ENCODE measurements around the gene FBXO22. TPM values are rescaled to one million over a fixed set of nuclear protein-coding genes. Genes with fewer than 3 reads are reported as not detected.

Gene FBXO22
- 32.7 and 33.9 TPM in 2 replicates for total RNA-seq
- long read RNA-seq, full-length matches to known transcripts = 283 of 315 reads
- long read RNA-seq, partial matches to known transcripts = 8 of 315 reads
- long read RNA-seq, other reads (novel, unspliced or antisense) = 24 of 315 reads

DNA sequence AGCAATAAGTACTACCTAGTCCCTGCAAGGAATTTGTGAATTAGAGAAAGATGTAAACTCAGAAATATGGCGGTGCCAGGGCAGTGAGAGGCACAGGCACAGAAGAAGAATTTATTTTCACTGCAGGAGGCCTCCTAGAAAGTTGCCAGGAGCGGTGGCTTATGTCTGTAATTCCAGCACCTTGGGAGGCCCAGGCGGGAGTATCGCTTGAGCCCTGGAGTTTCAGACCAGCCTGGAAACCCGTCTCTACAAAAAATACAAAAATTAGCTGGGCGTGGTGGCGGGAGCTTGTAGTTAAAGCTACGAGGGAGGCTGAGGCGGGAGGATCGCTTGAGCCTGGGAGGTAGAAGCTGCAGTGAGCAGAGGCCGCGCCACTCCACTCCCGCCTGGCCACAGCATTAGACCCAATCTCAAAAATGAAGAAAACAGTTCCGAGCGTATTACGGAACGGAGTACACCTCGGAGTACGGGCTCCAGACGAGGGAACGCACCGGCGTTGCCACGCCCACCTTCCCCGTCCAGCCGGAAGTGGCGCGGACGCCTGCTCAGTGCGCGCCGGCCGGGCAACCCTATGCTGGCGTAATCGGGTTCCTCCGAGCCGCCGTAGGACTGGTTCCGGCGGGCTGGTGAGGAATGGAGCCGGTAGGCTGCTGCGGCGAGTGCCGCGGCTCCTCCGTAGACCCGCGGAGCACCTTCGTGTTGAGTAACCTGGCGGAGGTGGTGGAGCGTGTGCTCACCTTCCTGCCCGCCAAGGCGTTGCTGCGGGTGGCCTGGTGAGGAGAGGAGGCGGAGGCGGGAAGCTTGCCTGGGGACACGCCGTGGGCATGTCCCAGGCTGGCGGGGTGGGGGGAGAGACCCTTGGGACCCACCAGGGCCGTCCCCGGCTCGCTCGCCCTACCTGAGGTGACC lies at the start of gene FBXO22:
FBXO22 (plus strand) TSS at position 548 of the 909 bp plus-strand sequence; CDS start at position 634, 86 bp downstream.
- DNase-seq (ENCODE audit: extremely low spot score, unreplicated experiment) = peak; percentile 97
- Mint-ChIP-seq H3K4me1 (ENCODE audit: unreplicated experiment) (peaks cover 35% of the 10 kb centered on the region), H3K27ac (ENCODE audit: unreplicated experiment) (peak within 1 kb of the TSS; percentile 99), H3K36me3 (ENCODE audit: unreplicated experiment) (peaks cover 12% of the 10 kb centered on the region), H3K9me3 (ENCODE audit: unreplicated experiment) (no peaks in the 10 kb centered on the region), H3K4me3 (ENCODE audit: unreplicated experiment) (peak within 1 kb of the TSS; percentile 99), H3K27me3 (ENCODE audit: unreplicated experiment) (no peaks in the 10 kb centered on the region)
- TF ChIP-seq, protein P1, sequence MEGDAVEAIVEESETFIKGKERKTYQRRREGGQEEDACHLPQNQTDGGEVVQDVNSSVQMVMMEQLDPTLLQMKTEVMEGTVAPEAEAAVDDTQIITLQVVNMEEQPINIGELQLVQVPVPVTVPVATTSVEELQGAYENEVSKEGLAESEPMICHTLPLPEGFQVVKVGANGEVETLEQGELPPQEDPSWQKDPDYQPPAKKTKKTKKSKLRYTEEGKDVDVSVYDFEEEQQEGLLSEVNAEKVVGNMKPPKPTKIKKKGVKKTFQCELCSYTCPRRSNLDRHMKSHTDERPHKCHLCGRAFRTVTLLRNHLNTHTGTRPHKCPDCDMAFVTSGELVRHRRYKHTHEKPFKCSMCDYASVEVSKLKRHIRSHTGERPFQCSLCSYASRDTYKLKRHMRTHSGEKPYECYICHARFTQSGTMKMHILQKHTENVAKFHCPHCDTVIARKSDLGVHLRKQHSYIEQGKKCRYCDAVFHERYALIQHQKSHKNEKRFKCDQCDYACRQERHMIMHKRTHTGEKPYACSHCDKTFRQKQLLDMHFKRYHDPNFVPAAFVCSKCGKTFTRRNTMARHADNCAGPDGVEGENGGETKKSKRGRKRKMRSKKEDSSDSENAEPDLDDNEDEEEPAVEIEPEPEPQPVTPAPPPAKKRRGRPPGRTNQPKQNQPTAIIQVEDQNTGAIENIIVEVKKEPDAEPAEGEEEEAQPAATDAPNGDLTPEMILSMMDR (IDR thresholded peaks at IDR 0.05) = no peak

DNA sequence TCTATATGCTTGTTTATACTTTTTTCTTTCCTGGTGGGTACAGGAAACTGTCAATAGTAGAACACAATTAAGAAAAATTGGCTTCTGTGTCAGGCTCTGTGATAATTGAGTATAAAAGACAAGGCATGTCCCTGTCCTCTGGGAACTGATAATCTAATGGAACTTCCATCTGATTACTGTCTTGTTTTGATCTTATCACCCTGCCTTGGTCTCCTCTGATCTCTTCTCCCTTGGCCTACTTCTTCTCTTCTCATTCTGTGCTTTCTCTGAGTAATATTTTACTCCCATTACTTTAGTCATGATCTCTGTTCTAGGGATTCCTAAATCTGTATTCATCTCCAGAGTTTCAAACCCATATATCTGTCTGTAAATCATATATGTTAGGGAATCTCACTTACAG lies 45.8 kb upstream of the FBXO22 start:
- peaks cover 4% of the 10 kb centered on the region for H3K4me1 Mint-ChIP-seq (ENCODE audit: unreplicated experiment)
- no peak overlapping the region for H3K27ac Mint-ChIP-seq (ENCODE audit: unreplicated experiment)
- no peaks in the 10 kb centered on the region for H3K9me3 Mint-ChIP-seq (ENCODE audit: unreplicated experiment)
- peaks cover 28% of the 10 kb centered on the region for H3K36me3 Mint-ChIP-seq (ENCODE audit: unreplicated experiment)
- H3K27me3 Mint-ChIP-seq (ENCODE audit: unreplicated experiment) = no peaks in the 10 kb centered on the region
- TF ChIP-seq, protein P1 (IDR thresholded peaks at IDR 0.05) = no peak
- no peak overlapping the region for H3K4me3 Mint-ChIP-seq (ENCODE audit: unreplicated experiment)
- DNase-seq (ENCODE audit: extremely low spot score, unreplicated experiment) = no peak

DNA sequence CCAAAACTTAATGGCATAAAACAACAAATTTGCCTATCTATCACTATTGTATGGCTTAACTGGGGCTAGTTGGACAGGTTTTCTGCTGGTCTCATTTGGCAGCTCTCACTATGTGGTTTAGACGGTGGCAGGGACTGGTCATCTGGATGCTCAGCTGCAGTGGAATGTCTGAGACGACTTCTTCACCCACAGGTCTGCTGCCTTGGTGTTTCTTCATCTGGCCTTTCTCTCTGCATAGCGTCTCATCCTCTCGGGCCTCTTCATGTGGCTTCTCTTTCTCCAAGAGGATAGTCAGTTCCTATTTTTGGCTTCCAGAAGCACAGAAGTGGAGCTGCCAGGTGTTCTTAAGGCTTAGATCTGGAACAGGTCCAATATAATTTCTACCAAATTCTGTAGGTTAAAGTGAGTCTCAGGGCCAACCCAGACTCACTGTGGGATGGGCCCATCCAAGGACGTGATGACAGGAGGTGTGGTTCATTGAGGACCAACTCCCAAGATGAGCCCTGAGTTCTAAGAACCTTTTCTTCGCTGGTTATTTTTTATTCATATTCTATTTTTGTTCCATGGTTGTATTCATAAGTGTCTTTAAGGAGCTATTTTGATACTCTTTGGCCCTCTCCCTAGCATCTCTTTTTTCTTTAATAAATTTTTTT lies 41.8 kb upstream of the FBXO22 start:
- H3K4me3 Mint-ChIP-seq (ENCODE audit: unreplicated experiment) = no peak overlapping the region
- DNase-seq (ENCODE audit: extremely low spot score, unreplicated experiment) = no peak
- no peaks in the 10 kb centered on the region for H3K9me3 Mint-ChIP-seq (ENCODE audit: unreplicated experiment)
- H3K27ac Mint-ChIP-seq (ENCODE audit: unreplicated experiment) = no peak overlapping the region
- H3K27me3 Mint-ChIP-seq (ENCODE audit: unreplicated experiment) = no peaks in the 10 kb centered on the region
- H3K36me3 Mint-ChIP-seq (ENCODE audit: unreplicated experiment) = peaks cover 32% of the 10 kb centered on the region
- peaks cover 17% of the 10 kb centered on the region for H3K4me1 Mint-ChIP-seq (ENCODE audit: unreplicated experiment)
- TF ChIP-seq, protein P1 (IDR thresholded peaks at IDR 0.05) = no peak

DNA sequence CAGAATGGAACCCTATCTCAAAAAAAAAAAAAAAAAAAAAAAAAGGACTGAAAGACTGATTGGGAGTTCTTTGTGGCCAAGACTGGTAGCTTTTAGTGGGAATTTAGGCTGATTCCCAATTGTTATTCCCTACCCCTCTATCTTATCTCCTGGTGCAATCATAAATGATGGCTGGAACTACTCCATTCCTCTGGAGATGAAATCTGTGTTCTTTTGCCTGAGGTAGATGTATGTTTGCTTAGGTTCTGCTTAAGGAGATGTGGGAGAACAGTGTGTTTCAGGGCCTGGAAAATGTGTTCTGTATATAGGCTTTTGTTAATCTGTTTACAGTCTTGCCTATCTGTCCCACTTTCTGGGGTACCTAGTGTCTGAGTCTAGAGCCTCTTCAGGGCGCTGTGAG lies 40.9 kb upstream of the FBXO22 start:
- H3K27ac Mint-ChIP-seq (ENCODE audit: unreplicated experiment) = no peak overlapping the region
- H3K4me1 Mint-ChIP-seq (ENCODE audit: unreplicated experiment) = peaks cover 17% of the 10 kb centered on the region
- no peaks in the 10 kb centered on the region for H3K27me3 Mint-ChIP-seq (ENCODE audit: unreplicated experiment)
- peaks cover 32% of the 10 kb centered on the region for H3K36me3 Mint-ChIP-seq (ENCODE audit: unreplicated experiment)
- no peak for DNase-seq (ENCODE audit: extremely low spot score, unreplicated experiment)
- H3K4me3 Mint-ChIP-seq (ENCODE audit: unreplicated experiment) = no peak overlapping the region
- TF ChIP-seq, protein P1 (IDR thresholded peaks at IDR 0.05) = no peak
- H3K9me3 Mint-ChIP-seq (ENCODE audit: unreplicated experiment) = no peaks in the 10 kb centered on the region
